GM19463 (cell line): Measurements from ENCODE around the gene ARID5A.

Experiments
- ATAC-seq: cut with Tn5 transposase; IDR thresholded peaks from one replicate; pipeline ENCODE4 v1.9.1; 2021; ENCODE audit warnings: mild to moderate bottlenecking, moderate library complexity; ENCODE audit not compliant: unreplicated experiment

The ARID5A gene

DNA sequence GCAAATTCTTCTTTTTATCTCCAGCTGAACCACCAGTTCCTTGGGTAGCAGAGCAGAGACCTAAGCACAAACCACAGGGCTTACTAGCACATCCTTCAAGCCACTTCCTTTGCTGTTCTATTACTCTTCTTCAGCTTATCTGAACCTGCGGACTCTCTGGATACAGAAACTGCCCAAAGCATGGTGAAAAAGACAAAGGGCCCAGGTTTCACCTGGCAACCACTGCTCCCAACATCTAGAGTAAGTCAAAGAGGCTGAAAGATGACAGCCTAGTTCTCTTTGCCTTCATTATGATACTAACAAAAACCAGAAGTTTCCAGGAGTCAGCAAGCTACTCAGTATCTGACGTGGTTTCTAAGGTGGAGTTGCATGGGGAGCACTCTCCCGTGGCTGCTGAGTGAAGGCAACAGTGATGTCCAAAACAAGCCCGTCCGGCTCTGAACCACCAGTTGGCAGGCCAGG, 58.2 kb downstream of the ARID5A start:
- no peak for ATAC-seq

DNA sequence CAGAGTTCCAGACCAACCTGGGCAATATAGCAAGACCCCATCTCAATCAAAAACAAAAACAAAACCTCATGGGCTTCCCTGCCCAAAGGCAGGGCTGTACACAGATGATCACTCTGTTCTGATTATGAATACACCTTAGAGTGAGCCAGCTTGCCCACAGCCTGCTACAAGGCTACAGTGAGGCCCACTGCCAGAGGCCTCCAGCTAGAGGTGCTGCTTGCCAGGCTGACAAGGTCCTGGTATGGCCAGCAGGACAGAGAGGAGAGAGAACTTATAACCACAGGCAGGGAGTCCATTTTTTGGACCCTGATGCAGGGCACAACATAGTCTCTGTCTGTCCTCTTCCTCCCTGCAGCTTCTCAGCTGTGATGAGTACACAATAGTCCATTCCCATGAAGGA, 60.0 kb downstream of the ARID5A start:
- ATAC-seq = no peak

DNA sequence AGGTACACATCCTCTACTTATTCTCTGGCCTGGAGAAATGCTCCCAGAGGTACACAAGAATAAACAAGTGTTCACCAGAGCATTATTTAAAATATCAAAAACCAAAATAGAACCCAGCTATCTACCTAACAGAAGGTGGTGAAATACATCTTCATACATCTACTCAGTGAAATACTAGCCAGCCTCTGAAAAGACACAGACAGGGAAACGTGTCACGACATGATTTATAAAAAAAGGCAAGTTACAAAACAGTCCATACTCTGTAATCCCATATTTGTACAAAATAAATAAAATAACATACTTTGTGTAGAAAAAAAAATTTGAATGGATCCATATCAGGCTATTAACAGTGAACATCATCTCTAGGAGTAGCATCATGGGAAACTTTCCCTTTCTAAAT, 63.4 kb downstream of the ARID5A start:
- ATAC-seq = no peak

DNA sequence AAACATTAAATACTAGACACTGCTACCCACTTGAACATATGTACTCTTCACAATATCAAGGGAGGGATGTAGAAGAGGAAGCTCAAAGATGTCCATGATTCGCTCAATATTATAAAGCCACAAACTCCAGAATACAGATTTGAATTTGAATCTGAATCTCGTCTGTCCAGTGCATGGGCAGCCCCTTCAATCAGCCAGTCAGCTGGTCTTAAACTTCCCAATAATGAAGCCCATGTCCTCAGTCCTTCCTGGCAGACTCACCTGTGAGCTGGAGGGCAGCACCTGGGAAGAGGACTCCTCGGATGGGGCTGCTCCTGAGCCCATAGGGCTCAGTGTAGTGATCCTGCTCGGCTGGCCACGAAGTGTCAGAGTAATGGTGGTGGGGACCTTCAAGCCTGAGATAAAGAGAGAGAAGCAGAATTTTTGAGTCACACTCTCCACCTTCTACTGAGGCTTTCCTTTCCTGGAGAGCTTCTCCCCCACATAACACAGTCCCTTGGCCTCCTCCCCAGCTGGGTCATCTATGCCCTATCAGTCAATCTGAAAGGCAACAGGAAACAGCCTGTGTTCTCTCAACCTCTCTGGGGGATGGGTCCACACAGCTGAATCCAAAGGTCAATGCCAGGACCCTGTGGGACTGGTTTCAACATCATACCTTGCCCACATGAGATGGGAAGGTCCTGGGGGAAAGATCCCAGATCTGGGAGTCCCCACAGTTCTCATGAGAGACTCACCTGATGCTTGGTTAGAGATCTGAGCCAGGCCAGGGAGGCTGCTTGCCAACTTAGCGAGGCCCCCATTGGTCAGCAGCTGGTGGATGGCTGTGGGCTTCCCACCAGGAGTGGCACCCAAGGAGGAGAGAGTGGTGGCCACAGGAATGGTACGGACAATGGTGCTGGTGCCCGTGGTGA, 65.1 kb downstream of the ARID5A start:
- ATAC-seq = no peak
